Cardiac muscle cell (in vitro differentiated cells and primary cell): ENCODE data around the gene RARB. TPM values are rescaled to one million over a fixed set of nuclear protein-coding genes. Genes with fewer than 3 reads are reported as not detected.
A peak's percentile ranks its signal among the peaks of the same experiment; 100 is the strongest.

Source experiments
- DNase-seq, 2 donors: peaks; one replicate each; pipeline versions ENCODE4 v3.0.0 to v3.0.0-alpha.2; 2010 to 2017; ENCODE audit warnings: low read depth in 1 of 2, low spot score in 1 of 2
- H3K27ac ChIP-seq: fragments of 200-600 bp; sonication (generic); 2 replicates; pipeline ENCODE4 v1.5.1; 2016
- H3K27me3 ChIP-seq: fragments of 200-600 bp; sonication (generic); 2 replicates; pipeline ENCODE4 v1.6.0; 2016; ENCODE audit warnings: control low read depth
- H3K36me3 ChIP-seq: fragments of 200-600 bp; sonication (generic); 2 replicates; pipeline ENCODE4 v1.5.1; 2016; ENCODE audit warnings: control low read depth
- H3K4me1 ChIP-seq: fragments of 200-600 bp; sonication (generic); 2 replicates; pipeline ENCODE4 v1.8.1; 2017; ENCODE audit warnings: low read depth, mild to moderate bottlenecking, mixed run types
- H3K4me3 ChIP-seq: fragments of 200-600 bp; sonication (generic); 2 replicates; pipeline ENCODE4 v1.5.1; 2016; ENCODE audit warnings: mild to moderate bottlenecking
- H3K9me3 ChIP-seq: fragments of 200-600 bp; sonication (generic); 2 replicates; pipeline ENCODE4 v1.5.1; 2017; ENCODE audit warnings: low read depth, mild to moderate bottlenecking, control low read depth
- polyA plus RNA-seq: library from polyadenylated mRNA; unstranded; fragments of >200 nt; fragmentation: Nextera tagmentation; extraction: Ambion mirVana; gene quantifications from 2 replicates; pipeline ENCODE4 v1.2.1, GENCODE V29; 2016
- total RNA-seq: library from RNA; depleted of rRNA; stranded (reverse); fragments of >200 nt; gene quantifications from 2 replicates; pipeline ENCODE4 v1.2.3, GENCODE V29; 2016
- TF ChIP-seq, protein P1 (sequence below): IDR thresholded peaks from 2 replicates; pipeline ENCODE4 v1.5.1; 2012; ENCODE audit warnings: low read depth, mild to moderate bottlenecking, low read length

Gene RARB
- total and polyA plus RNA-seq, 2 experiments from 2014 or later, result 22.4 to 27.2 TPM

DNA sequence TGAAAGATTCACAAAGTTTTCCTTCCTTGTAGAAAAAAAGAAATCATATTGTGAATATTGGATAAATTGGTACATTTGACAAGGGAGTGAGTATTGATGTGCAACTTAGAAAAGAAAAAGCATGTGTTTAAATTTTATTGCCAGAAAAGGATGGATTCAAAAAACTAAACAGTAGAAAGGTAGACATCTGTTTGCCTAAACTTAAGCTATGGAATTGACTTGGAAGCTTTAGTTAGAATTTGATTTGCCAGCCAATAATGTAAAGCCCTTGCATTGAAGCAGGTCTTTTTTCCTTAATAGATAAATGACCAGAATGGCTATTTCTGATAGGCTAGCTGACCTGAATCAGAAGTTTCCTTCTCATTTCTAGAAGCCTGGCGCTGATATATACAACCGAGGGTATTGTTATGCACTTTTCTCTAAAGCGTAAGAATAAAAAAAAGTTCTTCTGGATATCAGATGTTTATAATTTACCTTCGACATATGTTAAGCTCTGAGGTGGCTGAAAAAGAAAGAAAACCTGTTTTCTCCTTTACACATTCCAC is 4.2 kb downstream of the RARB start:
- TF ChIP-seq, protein P1, sequence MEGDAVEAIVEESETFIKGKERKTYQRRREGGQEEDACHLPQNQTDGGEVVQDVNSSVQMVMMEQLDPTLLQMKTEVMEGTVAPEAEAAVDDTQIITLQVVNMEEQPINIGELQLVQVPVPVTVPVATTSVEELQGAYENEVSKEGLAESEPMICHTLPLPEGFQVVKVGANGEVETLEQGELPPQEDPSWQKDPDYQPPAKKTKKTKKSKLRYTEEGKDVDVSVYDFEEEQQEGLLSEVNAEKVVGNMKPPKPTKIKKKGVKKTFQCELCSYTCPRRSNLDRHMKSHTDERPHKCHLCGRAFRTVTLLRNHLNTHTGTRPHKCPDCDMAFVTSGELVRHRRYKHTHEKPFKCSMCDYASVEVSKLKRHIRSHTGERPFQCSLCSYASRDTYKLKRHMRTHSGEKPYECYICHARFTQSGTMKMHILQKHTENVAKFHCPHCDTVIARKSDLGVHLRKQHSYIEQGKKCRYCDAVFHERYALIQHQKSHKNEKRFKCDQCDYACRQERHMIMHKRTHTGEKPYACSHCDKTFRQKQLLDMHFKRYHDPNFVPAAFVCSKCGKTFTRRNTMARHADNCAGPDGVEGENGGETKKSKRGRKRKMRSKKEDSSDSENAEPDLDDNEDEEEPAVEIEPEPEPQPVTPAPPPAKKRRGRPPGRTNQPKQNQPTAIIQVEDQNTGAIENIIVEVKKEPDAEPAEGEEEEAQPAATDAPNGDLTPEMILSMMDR, result no peak
- Histone ChIP-seq H3K36me3 (no peaks in the 10 kb centered on the region), H3K9me3 (no peaks in the 10 kb centered on the region), H3K4me3 (peak overlapping the region; percentile 81), H3K4me1 (peaks cover 34% of the 10 kb centered on the region), H3K27me3 (no peaks in the 10 kb centered on the region), H3K27ac (peak overlapping the region; percentile 99)
- DNase-seq, result no peak

DNA sequence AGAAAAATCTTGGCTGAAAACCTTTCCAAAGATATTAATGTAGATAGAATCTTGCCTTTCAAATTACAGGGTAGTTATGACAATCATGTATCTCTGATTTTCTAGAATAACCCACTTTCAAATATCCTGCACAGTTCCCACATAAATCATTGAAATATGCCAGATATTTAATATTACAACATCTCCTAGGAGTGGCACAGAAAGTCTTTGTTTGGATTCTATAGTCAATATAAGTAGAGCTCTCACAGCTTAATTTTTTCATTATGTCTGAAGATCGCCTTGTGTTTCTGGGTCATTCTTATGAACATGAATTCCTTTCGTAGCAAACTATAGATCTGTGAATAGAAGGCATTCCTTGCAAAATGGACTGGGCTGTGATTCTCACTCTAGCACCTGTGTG is 5.0 kb downstream of the RARB start:
- Histone ChIP-seq H3K4me3 (peak overlapping the region; percentile 81), H3K27me3 (no peaks in the 10 kb centered on the region), H3K27ac (peak overlapping the region; percentile 99), H3K9me3 (no peaks in the 10 kb centered on the region), H3K36me3 (no peaks in the 10 kb centered on the region), H3K4me1 (peaks cover 39% of the 10 kb centered on the region)
- no peak for DNase-seq
- TF ChIP-seq, protein P1, result no peak

DNA sequence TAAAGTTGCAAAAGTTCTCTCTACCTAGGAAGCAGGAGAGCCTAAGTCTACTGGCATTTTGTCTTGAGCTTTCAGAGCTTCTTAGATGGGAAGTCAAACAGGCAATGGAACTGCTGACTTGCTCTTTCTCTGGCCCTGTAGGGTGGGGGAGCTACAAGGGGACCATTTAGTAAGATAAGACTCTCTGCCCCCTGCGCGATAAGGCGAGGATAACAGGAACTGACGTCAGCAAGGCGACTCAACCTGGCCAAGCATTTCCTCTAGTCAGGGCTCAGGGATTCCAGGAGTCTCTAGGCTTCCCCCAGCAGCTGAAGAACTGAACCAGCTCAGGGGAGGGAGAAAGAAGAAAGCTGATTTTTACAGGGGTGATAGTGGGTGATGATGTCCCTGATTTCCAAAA is 5.8 kb downstream of the RARB start:
- Histone ChIP-seq H3K4me3 (no peak overlapping the region), H3K4me1 (peaks cover 46% of the 10 kb centered on the region), H3K9me3 (no peaks in the 10 kb centered on the region), H3K27me3 (no peaks in the 10 kb centered on the region), H3K27ac (peak overlapping the region; percentile 99), H3K36me3 (no peaks in the 10 kb centered on the region)
- DNase-seq, result peak in 1 of 2 donors; percentile 84
- TF ChIP-seq, protein P1, result no peak

- no peak overlapping the region for H3K4me3 ChIP-seq
- no peak for DNase-seq
- no peaks in the 10 kb centered on the region for H3K27me3 ChIP-seq
- H3K4me1 ChIP-seq, result peaks cover 34% of the 10 kb centered on the region
- H3K36me3 ChIP-seq, result no peaks in the 10 kb centered on the region
- H3K9me3 ChIP-seq, result no peaks in the 10 kb centered on the region
- peak overlapping the region; percentile 71 for H3K27ac ChIP-seq
- TF ChIP-seq, protein P1, result no peak
Measured at GRCh38 chr3:25437953-25438352, 9.9 kb downstream of the RARB start.

DNA sequence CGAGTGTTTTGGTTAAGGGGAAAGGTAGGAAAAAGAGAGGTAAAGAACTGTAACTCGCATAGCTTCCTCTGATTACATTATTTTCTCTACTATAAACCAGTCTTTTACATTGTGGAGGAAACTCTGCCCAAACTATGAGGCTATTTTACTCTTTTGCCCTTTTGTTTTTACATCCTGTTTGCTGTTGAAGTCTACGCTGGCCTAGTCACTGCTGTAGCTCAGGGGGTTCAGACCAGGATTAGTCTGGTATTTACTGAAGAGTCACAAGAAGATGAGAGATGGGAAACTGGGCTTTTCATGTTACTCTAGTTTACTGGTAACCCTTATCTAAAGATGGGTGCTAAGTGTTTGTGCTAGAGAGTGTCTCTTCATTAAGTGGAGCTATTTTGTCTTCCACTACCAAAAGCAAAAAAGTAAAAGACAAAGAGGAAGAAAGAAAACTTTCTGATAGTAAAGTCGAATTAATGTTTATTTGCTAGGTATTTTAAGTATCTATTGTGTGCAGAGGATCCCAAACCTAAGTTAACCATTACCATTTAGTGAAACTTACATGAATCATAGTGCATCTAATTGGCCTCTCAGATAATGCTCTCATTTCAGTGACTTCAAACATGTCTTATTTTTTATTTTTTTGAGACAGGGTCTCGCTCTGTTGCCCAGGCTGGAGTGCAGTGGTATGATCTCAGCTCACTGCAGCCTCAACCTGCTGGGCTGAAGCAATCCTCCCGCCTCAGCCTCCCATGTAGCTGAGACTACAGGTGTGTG is 10.9 kb downstream of the RARB start:
- Histone ChIP-seq H3K36me3 (no peaks in the 10 kb centered on the region), H3K4me3 (no peak overlapping the region)

More for the DNA sequence above, 10.9 kb downstream of the RARB start:
- no peaks in the 10 kb centered on the region for H3K9me3 ChIP-seq
- TF ChIP-seq, protein P1, result no peak
- peak overlapping the region; percentile 71 for H3K27ac ChIP-seq
- H3K27me3 ChIP-seq, result no peaks in the 10 kb centered on the region
- peaks cover 23% of the 10 kb centered on the region for H3K4me1 ChIP-seq
- DNase-seq, result no peak
